Suppressor macrophage treated with lipopolysaccharide for 1 hour (primary cell): ENCODE data around the gene CRIM1.
A peak's percentile ranks its signal among the peaks of the same experiment; 100 is the strongest.
"Not testable (repeated sequence)": the region's sequence is repeated elsewhere in the genome, so short reads cannot be mapped to it uniquely, and the experiment has no call there.

ENCODE experiments used
- DNase-seq, 3 donors: peaks; one replicate each; pipeline ENCODE4 v3.0.0-alpha.2; 2020 to 2022

CRIM1 gene

GRCh38 chr2:36351736-36352349 is 3.7 kb upstream of the CRIM1 start:
- peak; percentile 62 to 74 (median 68) for DNase-seq

GRCh38 chr2:36352701-36353100 is 2.9 kb upstream of the CRIM1 start:
- peak in 1 of 3 donors; percentile 12 for DNase-seq

- no peak for DNase-seq
Observed at GRCh38 chr2:36354811-36355150, 797 bp upstream of the CRIM1 start.

- no peak for DNase-seq
Observed at GRCh38 chr2:36355890-36356297, 316 bp downstream of the CRIM1 start.

- DNase-seq = peak; percentile 44 to 68 (median 53)
Observed at GRCh38 chr2:36356298-36356989, 866 bp downstream of the CRIM1 start.

GRCh38 chr2:36356990-36357846 is 1.6 kb downstream of the CRIM1 start:
- DNase-seq = peak; percentile 59 to 65 (median 60)

GRCh38 chr2:36357847-36358659 is 2.5 kb downstream of the CRIM1 start:
- peak in 2 of 3 donors; percentile 9 to 13 for DNase-seq

- DNase-seq = peak; percentile 12 to 51 (median 44)
Observed at GRCh38 chr2:36359067-36359466, 3.5 kb downstream of the CRIM1 start.

- no peak for DNase-seq
Observed at GRCh38 chr2:36360063-36360462, 4.5 kb downstream of the CRIM1 start.

- no peak for DNase-seq
Observed at GRCh38 chr2:36360834-36361233, 5.3 kb downstream of the CRIM1 start.

- no peak for DNase-seq
Observed at GRCh38 chr2:36361396-36361795, 5.8 kb downstream of the CRIM1 start.

GRCh38 chr2:36362291-36362690 is 6.7 kb downstream of the CRIM1 start:
- DNase-seq = no peak

- DNase-seq = not testable (repeated sequence)
Observed at GRCh38 chr2:36363085-36363484, 7.5 kb downstream of the CRIM1 start.

- no peak for DNase-seq
Observed at GRCh38 chr2:36366491-36367120, 11.0 kb downstream of the CRIM1 start.

- no peak for DNase-seq
Observed at GRCh38 chr2:36367486-36367885, 11.9 kb downstream of the CRIM1 start.

GRCh38 chr2:36367895-36368353 is 12.3 kb downstream of the CRIM1 start:
- no peak for DNase-seq

- no peak for DNase-seq
Observed at GRCh38 chr2:36368438-36368837, 12.9 kb downstream of the CRIM1 start.

- no peak for DNase-seq
Observed at GRCh38 chr2:36369163-36369562, 13.6 kb downstream of the CRIM1 start.

- no peak for DNase-seq
Observed at GRCh38 chr2:36369716-36370115, 14.1 kb downstream of the CRIM1 start.

- DNase-seq = no peak
Observed at GRCh38 chr2:36370281-36370680, 14.7 kb downstream of the CRIM1 start.

- DNase-seq = no peak
Observed at GRCh38 chr2:36371070-36371874, 15.7 kb downstream of the CRIM1 start.
